Measurements from ENCODE around the gene TNPO3.

- TF ChIP-seq CTCF (IDR thresholded peaks at IDR 0.05): no peak
- TF ChIP-seq POLR2A (IDR thresholded peaks at IDR 0.05): no peak
Observed at GRCh38 chr7:129041142-129042085, 13.5 kb downstream of the TNPO3 start.
